GM19239 (cell line): ENCODE measurements around the gene SALL3.

Experiments used
- DNase-seq: peaks from one replicate; pipeline ENCODE4 v3.0.0; 2011; ENCODE audit warnings: low spot score; ENCODE audit not compliant: insufficient read length
- FAIRE-seq: peaks from 2 replicates; lab custom pipeline; 2011; peaks lifted over from hg19 to GRCh38; lab: Jason Lieb, UNC

The SALL3 gene

GRCh38 chr18:78979056-78979729 is 425 bp upstream of the SALL3 start:
- no peak for DNase-seq
- no peak for FAIRE-seq

- DNase-seq (no peak), FAIRE-seq (no peak)
These were observed 707 bp downstream of the SALL3 start for GRCh38 chr18:78980279-78980771.

GRCh38 chr18:78980777-78981380 is 1.3 kb downstream of the SALL3 start:
- FAIRE-seq, result no peak
- DNase-seq, result no peak

GRCh38 chr18:78981394-78981831 is 1.8 kb downstream of the SALL3 start:
- DNase-seq (no peak), FAIRE-seq (no peak)

- FAIRE-seq, result no peak
- no peak for DNase-seq
These were observed 2.5 kb downstream of the SALL3 start for GRCh38 chr18:78981989-78982620.

GRCh38 chr18:78983512-78983911 is 3.9 kb downstream of the SALL3 start:
- DNase-seq (no peak), FAIRE-seq (no peak)

- no peak for FAIRE-seq
- DNase-seq, result no peak
These were observed 5.5 kb downstream of the SALL3 start for GRCh38 chr18:78984941-78985784.

GRCh38 chr18:78986018-78986481 is 6.4 kb downstream of the SALL3 start:
- FAIRE-seq (no peak), DNase-seq (no peak)

GRCh38 chr18:78991446-78991845 is 11.8 kb downstream of the SALL3 start:
- DNase-seq (no peak), FAIRE-seq (no peak)

GRCh38 chr18:78992041-78993011 is 12.7 kb downstream of the SALL3 start:
- DNase-seq (no peak), FAIRE-seq (no peak)

GRCh38 chr18:78993014-78993926 is 13.7 kb downstream of the SALL3 start:
- DNase-seq (no peak), FAIRE-seq (no peak)

- FAIRE-seq, result no peak
These were observed 14.4 kb downstream of the SALL3 start for GRCh38 chr18:78994000-78994399.

GRCh38 chr18:78994531-78994930 is 14.9 kb downstream of the SALL3 start:
- DNase-seq (no peak), FAIRE-seq (no peak)

More at GRCh38 chr18:78994000-78994399, 14.4 kb downstream of the SALL3 start:
- no peak for DNase-seq

GRCh38 chr18:78994977-78995582 is 15.5 kb downstream of the SALL3 start:
- no peak for FAIRE-seq
- no peak for DNase-seq

- FAIRE-seq, result no peak
- no peak for DNase-seq
These were observed 16.2 kb downstream of the SALL3 start for GRCh38 chr18:78995740-78996395.

GRCh38 chr18:78996741-78997490 is 17.3 kb downstream of the SALL3 start:
- no peak for FAIRE-seq
- no peak for DNase-seq
